ENCODE measurements around the gene ERMARD.
A peak's percentile ranks its signal among the peaks of the same experiment; 100 is the strongest.

Gene ERMARD

DNA sequence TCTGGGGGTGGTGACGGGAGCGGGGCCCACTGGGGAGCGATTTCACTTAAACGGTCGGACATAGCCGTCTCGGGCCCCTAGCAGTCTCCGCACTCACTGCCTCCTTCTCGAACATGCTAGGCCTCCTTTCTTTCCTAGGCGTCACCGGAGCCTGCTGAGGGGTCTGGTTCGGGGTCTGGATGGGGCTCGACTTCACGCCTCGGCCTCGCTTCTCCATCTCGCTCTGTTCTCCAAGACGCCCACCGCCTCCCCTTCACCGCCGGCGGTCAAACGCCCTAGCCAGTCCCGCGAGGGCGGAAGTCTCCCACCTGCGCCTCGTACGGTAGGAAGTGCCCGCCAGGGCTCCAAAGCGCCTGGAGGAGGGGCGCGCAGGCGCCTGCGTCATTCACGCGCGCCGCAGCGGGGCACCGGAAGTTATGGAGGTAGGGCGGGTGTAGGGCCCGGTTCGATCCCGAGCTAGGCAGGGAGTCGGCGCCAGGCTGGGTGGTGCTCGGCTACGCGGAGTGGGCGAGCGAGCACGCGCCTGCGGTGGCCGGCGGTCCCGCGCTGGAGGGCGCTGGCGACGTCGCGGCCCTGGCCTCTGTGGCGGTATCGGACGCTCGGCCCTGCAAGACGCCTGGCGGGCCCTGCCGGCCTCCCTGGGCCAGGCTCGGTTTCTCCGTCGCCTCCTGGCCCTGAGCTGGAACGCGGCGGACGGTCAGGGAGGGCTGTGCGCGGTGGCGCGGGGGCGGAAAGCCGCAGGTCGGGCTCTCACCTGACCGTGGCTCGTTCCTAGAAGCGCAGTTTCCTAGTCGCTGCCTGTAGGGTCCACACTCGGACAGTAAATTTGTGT, at the start of gene ERMARD, which contains the start of gene DYNLT2:
TSS of gene ERMARD (plus strand) at position 381 of the 832 bp plus-strand sequence. CDS start at position 417, 36 bp downstream.
TSS of gene DYNLT2 (minus strand) at position 331 of the 832 bp plus-strand sequence. CDS start at position 217, 114 bp downstream.
- peak; percentile 74 for DNase-seq

GRCh38 chr6:169701954-169702839, 49.2 kb upstream of the ERMARD start, which contains the start of the genes C6orf120 and WDR27:
Gene C6orf120 (plus strand): TSS chr6:169702126. CDS start chr6:169702460, 334 bp downstream.
Gene WDR27 (minus strand): TSS chr6:169702029. CDS start chr6:169689005, 13,024 bp downstream.
- peak; percentile 64 for DNase-seq

DNA sequence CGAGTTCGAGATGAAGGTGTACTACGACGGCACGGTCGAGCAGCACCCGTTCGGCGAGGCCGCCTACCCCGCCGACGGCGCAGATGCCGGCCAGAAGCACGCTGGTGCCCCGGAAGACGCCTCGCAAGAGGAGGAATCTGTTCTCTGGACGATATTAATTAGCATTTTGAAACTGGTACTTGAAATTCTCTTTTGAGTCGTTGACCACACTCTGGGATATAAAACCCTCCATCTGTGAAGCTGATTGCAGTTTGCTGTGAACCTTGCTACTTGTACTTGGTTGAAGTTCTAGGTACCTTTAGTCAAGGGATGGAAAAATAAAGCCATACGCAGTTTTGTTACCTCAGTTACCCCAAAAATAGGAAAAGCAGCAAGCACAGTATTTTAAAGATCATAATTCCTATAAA, 48.6 kb upstream of the ERMARD start:
- no peak for DNase-seq

DNA sequence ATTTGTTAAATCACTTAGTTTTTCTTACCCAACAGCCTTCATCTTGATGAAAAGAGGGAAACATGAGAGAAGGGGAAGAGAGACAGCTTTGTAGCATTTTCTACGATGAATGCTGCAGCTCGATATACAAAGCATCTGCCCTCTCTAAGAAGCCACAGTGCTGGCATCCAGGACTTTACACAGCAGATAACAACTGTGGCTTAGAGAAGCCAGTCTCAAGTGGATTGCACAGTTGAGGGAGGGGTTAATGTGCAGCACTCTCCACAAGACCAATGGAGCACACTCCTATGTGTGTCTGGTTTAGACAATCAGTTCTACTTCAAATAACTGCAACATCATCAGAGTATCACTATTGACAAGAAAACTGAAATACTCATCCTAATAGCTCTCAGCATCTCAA, 43.6 kb upstream of the ERMARD start:
- DNase-seq = no peak

GRCh38 chr6:169709293-169709692, 42.1 kb upstream of the ERMARD start:
- no peak for DNase-seq

GRCh38 chr6:169710009-169710408, 41.4 kb upstream of the ERMARD start:
- DNase-seq = no peak

GRCh38 chr6:169714178-169714577, 37.2 kb upstream of the ERMARD start:
- no peak for DNase-seq

DNA sequence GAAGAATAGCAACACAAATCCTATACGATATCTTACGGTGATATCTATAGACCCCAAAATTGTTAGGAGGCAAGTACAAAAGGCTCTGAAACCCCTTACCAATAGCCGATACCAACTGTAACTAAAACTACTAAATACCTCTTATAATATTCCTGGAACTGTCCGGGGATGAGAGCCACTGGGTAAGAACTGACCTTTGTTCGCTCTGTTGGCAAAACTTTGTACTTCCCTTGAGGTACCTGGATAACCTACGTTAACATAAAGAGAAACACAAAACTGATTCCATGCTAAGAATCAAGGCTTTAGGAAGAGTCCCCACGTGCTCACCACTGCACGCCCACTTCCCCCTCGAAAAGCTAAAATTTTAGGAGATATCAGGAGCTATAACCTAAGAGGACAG, 36.8 kb upstream of the ERMARD start:
- DNase-seq = no peak

DNA sequence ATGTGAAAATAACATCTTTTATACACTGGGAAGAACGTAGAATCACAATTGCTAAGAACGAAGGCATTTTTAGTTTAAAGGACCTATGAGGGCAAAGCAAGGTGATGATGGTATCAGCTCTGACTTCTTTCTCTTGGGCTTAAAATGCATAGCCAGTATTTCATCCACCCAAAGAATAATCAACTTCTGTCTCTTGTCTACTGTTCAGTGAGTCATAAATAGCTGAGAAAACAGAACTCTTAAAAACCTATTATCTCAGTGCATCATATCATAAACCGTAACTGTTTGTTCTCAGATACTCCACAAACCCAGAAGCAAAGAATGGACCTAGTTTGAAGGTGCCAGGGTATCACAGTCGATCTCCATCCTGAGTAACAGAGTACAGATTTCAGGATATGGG, 32.3 kb upstream of the ERMARD start:
- no peak for DNase-seq

DNA sequence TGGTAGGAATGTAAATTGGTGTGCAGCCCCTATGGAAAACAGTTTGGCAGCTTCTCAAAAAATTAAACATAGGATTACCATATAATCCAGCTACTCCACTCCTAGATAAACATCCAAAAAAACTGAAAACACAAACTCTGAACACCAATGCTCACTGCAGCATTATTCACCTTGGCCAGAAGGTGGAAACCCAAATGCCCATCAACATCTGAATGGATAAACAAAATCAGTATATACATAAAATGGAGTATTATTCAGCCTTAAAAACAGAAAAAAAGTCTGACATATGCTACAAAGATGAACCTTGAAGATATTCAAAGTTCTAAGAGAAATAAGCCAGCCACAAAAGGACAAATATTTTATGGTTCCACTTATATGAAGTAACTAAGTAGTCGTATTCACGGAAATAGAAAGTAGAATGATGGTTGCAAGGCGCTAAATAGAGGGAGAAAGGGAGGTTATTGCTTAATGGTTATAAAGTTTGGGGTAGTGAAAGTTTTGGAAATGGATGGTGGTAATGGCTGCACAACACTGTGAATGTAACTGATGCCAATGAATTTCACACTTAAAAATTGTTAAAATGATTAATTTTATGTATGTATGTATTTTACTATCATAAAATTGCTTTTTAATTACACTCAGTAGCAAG, 31.1 kb upstream of the ERMARD start:
- no peak for DNase-seq

DNA sequence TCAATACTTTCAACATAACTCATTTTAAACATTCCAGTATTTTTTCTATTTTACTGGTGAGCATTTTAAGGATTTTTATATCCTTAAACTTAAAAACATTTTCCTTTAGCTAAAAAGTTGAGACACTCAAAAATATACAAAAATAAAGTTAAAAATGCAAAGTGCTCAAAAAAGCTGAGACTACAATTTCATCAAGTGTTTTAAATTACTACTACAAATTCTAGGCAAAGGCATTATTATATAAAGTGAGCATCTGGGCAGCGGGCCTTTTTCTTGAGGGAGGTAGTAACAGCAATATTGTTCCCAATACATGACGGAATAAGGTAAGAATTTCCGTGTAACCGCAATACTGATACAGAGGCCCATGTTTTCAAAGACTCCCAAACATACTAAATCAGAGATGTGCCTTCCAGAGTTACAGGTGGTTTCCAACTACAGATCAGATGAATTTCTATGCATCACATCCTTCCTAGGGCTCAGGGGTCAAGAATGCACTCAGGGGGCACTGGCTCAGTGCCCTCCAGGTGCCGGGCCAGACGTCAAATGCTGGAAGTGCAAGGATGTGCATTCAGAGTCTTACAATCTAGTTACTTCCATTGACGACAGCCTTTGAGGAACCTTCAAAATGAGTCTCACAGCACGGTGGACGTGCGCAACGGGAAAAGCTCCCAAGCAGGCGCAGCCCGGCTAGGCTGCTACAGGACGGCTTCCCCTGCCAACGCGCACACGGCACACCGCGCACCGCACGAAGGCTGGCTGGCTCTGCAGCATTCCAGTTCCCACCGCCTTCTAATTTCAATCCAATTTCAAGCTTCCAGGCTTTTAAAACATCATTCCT, 28.8 kb upstream of the ERMARD start:
- no peak for DNase-seq

DNA sequence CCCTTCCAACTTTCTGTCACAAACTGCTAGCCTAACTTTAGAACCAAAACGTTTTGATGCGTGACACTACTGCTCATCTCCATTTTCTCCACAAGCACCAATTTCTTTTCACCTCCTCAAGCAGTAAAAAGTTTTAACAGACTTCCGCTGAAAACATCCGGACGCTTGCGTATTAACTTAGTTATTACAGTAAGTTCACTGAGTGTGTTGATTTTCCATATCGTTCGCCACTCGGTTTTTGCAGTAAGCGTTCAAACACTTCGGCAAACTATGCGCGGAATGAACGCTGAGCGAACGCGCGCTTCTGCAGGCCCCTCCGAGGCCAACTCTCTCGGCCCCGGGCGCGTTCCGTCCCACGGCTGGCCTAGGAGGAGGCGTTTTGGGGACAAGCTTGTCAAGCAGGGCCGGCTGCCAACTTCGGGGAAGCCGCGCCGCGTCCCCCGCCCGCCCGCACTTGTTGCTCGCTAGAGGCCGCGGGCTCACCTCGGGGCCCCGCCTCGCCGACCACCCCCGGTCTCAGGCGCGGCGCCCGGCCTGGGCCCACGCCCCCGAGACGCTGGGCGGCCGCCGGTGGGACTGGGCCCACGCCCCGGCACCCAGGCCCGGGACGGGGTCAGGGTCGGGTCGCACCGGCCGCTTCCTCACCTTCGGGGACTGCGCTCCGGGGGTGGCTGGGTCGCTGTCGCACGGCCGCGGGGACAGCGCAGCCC, 28.1 kb upstream of the ERMARD start:
- no peak for DNase-seq

DNA sequence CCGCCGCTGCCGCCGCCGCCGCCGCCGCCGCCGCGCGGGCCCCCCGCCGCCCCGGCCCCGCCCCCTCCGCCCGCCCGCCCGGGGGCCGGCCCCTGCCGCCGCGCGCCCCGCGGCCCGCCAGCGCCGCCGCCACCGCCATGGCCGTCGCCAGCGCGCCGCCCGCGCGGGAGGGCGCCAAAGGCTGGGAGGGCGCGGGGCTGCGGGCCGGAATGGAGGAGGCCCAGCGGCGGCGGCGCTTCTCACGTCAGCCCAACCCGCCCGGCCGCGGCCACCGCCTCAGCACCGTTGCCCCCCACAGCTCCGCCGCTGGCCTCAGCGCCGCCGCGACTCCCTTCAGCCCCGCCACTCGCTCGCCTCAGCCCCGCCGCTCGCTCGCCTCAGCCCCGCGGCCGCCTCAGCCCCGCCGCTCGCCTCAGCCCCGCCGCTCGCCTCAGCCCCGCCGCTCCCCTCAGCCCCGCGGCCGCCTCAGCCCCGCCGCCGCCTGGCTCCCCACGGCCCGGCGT, 27.4 kb upstream of the ERMARD start:
- DNase-seq = no peak

- no peak for DNase-seq
Measured at GRCh38 chr6:169724494-169725124, 26.8 kb upstream of the ERMARD start, which contains the start of gene PHF10. Gene PHF10 (minus strand): TSS chr6:169724500. CDS start chr6:169723931, 569 bp downstream.

- no peak for DNase-seq
Measured at GRCh38 chr6:169725125-169726048, 26.0 kb upstream of the ERMARD start.

GRCh38 chr6:169726049-169726400, 25.4 kb upstream of the ERMARD start:
- no peak for DNase-seq

DNA sequence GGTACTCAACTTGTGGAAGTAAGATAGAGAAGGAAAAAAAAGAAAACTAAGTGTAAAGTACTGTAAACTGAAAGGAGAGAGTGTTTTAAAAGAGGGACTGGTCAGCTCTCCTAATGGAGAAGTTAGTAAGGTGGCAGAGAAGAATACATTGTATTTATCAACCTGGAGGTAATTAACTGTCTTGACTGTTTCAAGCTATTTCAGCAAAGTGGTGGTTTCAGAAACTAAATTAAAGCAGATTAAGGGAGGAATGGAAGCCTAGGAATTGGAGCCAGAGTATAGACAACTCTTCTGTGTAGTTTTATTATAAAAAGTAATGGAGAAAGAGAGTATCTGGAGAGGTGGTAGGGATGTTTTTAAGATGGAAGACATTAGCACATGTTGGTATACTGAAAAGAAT, 24.5 kb upstream of the ERMARD start:
- no peak for DNase-seq

GRCh38 chr6:169729961-169730360, 21.5 kb upstream of the ERMARD start:
- no peak for DNase-seq

- DNase-seq = no peak
Measured at GRCh38 chr6:169738204-169738975, 13.0 kb upstream of the ERMARD start.
